ENCODE data around the gene OLFM2.

DNA sequence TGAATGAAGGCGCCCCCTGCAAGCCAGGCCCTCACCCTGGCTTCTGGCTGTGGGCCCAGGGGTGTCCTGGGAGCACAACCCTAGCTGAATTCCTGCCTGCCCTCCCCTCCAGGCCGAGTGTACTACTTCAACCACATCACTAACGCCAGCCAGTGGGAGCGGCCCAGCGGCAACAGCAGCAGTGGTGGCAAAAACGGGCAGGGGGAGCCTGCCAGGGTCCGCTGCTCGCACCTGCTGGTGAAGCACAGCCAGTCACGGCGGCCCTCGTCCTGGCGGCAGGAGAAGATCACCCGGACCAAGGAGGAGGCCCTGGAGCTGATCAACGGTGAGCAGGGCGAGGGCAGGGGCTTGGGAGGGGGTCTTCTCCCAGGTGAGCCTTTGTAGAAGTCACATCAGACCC lies 98.0 kb downstream of the OLFM2 start:
- TF ChIP-seq CTCF (IDR thresholded peaks at IDR 0.05 in 4 of 5, conservative IDR thresholded peaks at IDR 0.05 in 1 of 5) (no peak), POLR2A (IDR thresholded peaks at IDR 0.05) (no peak)
